IPS DF 6.9 (cell line): ENCODE data around the gene SLC39A7.

ENCODE experiments used
- DNase-seq: peaks from one replicate; pipeline ENCODE4 v3.0.0-alpha.2; 2013; ENCODE audit warnings: low read depth, low spot score
- H3K27ac ChIP-seq: one replicate; pipeline ENCODE4 v1.5.1; 2013; ENCODE audit warnings: low read length, control low read depth
- H3K27me3 ChIP-seq: 2 replicates; pipeline ENCODE4 v1.6.1; 2013; ENCODE audit warnings: mild to moderate bottlenecking, low read length; ENCODE audit not compliant: control insufficient read depth, insufficient read depth
- H3K36me3 ChIP-seq: 2 replicates; pipeline ENCODE4 v1.6.1; 2013; ENCODE audit warnings: low read length; ENCODE audit not compliant: control insufficient read depth, insufficient read depth
- H3K4me1 ChIP-seq: 2 replicates; pipeline ENCODE4 v1.6.1; 2013; ENCODE audit warnings: low read length; ENCODE audit not compliant: control insufficient read depth, insufficient read depth
- H3K4me3 ChIP-seq: 2 replicates; pipeline ENCODE4 v1.5.1; 2013; ENCODE audit warnings: mild to moderate bottlenecking, low read length
- H3K9me3 ChIP-seq: 2 replicates; pipeline ENCODE4 v1.6.1; 2013; ENCODE audit warnings: low read length, inconsistent platforms; ENCODE audit not compliant: control insufficient read depth, insufficient read depth
- WGBS: extraction: QIAGEN DNeasy Blood & Tissue Kit; methylation state at CpG from one replicate; pipeline ENCODE4 v1.1.7; 2013; ENCODE audit warnings: mixed read lengths, missing lambda C conversion rate; ENCODE audit not compliant: insufficient read length, insufficient coverage; 5-methylcytosine and 5-hydroxymethylcytosine counted together

Gene SLC39A7

DNA sequence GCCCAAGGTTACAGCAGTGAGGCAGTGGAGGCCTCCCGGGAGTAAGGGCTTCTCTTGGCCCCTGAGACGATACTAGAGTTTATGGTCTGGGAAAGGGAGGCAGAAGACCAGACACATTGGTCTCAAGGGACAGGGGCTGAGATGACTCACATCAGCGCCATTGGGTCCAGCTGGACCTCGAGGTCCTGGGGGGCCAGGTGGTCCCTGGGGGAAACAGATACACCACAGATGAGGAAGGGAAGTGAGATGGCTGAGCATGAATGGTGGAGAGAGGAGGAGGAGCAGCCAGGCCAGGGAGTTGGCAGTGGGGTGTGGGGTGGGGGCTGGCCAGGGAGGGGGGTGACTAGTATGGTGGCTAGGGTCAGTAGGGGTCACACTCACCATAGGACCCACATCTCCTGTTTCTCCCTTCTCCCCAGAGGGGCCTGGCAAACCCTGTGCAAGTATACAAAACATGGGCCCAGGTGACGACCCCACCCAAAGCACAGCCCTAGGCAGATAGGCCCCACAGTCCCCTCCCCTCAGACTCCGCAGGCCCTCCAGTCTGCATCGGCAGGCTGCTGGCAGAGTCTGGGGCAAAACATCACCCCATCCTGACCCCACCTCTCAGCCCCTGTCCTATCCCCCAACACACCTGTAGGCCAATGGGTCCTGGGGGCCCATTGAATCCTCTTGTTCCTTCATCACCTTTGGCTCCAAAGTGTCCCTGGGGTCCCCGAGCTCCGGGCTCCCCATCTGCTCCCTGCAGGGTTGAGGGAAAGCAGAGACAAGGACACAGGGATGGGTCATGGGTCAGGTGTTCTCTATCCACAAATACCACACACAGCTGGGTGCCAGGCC lies 30.3 kb upstream of the SLC39A7 start:
- no CpG with 5 or more reads among the region's 9 CpGs for WGBS
- Histone ChIP-seq H3K27ac (no peak overlapping the region), H3K9me3 (no peaks in the 10 kb centered on the region), H3K4me3 (no peak overlapping the region), H3K36me3 (no peaks in the 10 kb centered on the region), H3K27me3 (no peaks in the 10 kb centered on the region), H3K4me1 (no peaks in the 10 kb centered on the region; the same call in 1 of the 2 replicates)
- DNase-seq: no peak

DNA sequence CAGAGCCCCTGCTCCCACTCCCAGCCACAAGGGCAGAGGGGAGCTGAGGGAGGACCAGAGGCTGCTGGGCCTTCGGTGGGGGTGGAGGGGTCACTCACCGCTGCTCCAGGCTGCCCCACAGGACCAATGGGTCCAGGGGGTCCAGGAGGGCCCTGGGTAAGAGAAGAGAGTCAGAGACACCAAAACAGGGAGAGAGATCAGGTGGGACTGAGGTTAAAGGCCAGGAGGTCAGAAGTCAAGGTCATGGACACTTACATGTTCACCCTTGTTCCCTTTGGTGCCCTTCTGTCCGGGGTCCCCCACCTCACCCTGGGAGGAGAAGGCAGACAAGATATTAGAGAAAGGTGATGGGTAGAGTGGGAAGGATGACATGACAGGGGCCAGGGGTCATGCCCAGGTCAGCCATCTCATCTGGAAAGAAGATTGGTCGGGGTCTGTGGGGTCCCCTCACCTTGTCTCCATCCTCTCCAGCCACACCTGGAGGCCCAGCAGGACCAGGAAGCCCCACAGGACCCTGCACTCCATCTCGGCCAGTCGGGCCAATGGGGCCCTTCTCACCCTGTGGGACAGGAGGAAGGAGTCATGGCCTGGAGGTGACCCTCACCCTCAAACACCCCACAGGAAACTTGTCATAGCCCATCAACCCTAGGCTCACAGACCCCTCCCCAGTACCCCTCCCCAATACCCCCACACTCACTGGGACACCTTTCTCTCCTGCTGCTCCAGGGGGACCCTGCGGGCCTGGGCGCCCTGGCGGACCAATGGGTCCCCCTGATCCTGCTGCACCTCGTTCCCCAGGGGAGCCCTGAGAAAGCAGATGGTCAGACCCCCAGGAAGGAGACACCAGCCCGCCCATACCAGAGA lies 29.4 kb upstream of the SLC39A7 start:
- no peaks in the 10 kb centered on the region; the same call in 1 of the 2 replicates for H3K4me1 ChIP-seq
- no peaks in the 10 kb centered on the region for H3K27me3 ChIP-seq
- no peak for DNase-seq
- H3K36me3 ChIP-seq: no peaks in the 10 kb centered on the region
- no CpG with 5 or more reads among the region's 11 CpGs for WGBS
- H3K9me3 ChIP-seq: no peaks in the 10 kb centered on the region
- H3K4me3 ChIP-seq: no peak overlapping the region
- no peak overlapping the region for H3K27ac ChIP-seq

DNA sequence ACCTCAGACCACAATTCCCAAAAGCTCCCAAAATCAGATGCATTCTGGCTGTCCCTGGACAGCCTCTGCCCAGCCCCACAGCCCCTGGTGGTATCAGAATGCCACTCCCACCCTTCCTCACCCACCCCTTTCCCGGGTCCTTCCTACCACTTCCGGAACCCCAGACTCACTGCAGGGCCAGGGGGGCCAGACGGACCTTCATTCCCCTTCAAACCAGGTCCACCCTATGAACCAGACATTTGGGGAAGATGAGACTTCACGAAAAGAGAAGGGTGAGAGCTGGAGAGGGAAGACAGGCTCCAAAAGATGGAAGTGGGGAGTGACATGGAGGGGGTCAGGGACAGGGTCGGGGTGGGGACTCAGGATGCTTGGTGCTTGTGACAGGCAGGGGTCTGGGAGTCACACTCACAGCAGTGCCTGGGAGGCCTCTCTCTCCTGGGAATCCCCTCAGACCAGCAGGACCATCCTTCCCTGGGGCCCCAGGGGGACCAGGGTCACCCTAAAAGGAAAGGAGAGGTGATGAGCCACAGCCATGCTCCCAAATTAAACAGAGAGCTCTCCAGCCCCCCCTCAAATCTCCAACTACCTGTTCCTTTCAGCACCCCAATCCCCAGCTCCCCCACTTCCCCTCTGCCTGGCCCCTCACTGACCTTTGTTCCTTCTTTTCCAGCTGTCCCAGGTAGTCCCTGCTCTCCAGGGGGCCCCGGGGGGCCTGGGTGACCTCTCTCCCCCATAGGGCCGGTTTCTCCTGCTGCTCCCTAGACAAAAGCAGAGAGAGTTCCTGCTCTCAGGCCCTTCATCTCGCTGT lies 28.6 kb upstream of the SLC39A7 start:
- no peak overlapping the region for H3K27ac ChIP-seq
- H3K9me3 ChIP-seq: no peaks in the 10 kb centered on the region
- H3K4me1 ChIP-seq: no peaks in the 10 kb centered on the region; the same call in 1 of the 2 replicates
- no peak overlapping the region for H3K4me3 ChIP-seq
- no peaks in the 10 kb centered on the region for H3K27me3 ChIP-seq
- no CpG with 5 or more reads among the region's 8 CpGs for WGBS
- no peak for DNase-seq
- H3K36me3 ChIP-seq: no peaks in the 10 kb centered on the region

DNA sequence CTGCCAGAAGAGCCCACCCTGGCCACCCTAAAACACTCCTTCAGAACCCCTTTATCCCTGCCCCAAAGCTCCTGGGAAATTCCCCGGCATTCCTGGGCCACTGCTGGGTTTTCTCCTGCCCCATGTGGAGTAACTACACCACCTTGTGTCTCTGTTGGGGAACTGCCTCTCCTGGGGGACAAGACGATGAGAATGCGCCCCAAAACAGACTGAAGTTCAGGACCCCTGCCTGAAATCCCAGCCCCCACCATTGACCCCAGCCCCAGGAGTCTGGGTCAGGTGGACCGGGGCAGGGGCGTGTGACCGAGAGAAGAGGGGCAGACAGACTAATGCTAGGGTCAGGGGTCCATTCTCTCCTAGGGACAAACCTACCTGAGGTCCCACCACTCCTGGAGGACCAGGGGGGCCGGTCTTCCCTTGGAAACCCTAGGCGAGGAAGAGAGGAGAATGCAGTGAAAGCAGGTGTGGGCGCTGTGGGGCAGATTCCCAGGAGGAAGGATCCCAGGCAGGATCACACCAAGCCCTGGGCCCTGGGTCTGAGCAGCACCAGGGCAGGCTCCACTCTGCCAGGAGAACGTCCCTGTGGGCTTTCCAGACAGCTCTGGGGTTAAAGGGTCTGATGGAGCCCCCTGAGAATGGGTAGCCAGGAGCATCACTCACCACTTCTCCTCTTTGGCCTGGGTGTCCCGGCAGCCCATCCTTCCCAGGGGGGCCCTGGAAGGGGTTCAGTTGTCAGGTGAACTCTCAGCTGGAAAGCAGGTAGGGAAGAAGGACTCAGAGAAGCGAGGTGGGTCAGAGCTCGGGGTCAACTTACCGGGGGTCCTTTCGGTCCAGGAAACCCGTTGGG lies 27.8 kb upstream of the SLC39A7 start:
- H3K27ac ChIP-seq: no peak overlapping the region
- no CpG with 5 or more reads among the region's 16 CpGs for WGBS
- H3K4me1 ChIP-seq: no peaks in the 10 kb centered on the region; the same call in 1 of the 2 replicates
- no peaks in the 10 kb centered on the region for H3K9me3 ChIP-seq
- H3K27me3 ChIP-seq: no peaks in the 10 kb centered on the region
- no peaks in the 10 kb centered on the region for H3K36me3 ChIP-seq
- no peak for DNase-seq
- no peak overlapping the region for H3K4me3 ChIP-seq

DNA sequence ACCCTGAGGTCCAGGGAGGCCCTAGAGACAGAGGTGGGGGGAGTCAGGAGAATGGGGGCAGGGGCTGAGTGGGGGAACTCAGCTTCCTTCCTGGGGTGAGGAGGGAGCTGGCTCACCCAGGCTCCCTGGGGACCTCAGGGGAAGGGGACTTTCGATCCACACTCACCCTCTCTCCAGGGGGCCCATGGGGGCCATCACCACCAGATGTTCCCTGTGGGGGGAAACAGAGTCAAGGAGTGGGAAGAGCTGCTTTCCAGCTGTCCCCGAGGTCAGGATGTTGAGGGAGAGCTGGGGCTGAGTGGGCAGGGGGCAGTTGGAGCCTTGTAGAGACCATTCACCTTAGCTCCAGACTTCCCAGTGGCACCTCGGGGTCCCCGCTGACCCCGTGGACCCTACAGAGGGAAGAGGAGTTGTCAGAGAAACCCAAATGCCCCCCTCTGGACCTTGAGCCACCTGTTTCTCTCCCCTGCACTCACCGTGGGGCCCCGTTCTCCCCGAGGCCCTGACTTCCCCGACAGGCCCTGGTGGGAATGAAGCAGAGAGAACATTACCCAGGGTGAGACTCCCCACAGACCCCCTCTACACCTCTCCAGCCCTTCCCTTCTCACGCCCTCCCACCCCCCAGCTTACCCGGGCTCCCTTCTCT lies 27.0 kb upstream of the SLC39A7 start:
- Histone ChIP-seq H3K4me3 (no peak overlapping the region), H3K36me3 (no peaks in the 10 kb centered on the region), H3K4me1 (no peaks in the 10 kb centered on the region; the same call in 1 of the 2 replicates), H3K27ac (no peak overlapping the region), H3K27me3 (no peaks in the 10 kb centered on the region), H3K9me3 (no peaks in the 10 kb centered on the region)
- WGBS: no CpG with 5 or more reads among the region's 11 CpGs
- DNase-seq: no peak

DNA sequence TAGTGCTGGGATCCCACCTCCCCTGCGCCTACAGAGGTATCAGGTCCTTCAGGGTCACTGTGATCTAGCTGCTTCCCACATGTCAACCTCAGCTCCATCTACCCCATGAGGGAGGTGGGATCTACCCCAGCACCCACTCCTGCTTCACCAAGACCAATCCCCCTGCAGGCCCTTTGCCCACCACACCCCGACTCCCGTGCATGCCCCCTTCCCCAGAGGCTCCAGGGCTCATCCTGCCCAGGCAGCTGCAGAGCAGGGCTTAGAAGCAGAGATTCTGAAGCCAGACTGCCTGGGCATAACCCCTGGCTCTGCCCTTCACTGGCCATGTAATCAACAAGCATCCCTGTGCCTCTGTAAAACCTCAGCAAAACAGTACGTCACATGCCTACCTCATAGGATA lies 25.9 kb upstream of the SLC39A7 start:
- no peak overlapping the region for H3K27ac ChIP-seq
- H3K9me3 ChIP-seq: no peaks in the 10 kb centered on the region
- no peak for DNase-seq
- no peak overlapping the region for H3K4me3 ChIP-seq
- no peaks in the 10 kb centered on the region for H3K27me3 ChIP-seq
- WGBS: no CpG with 5 or more reads among the region's 4 CpGs
- no peaks in the 10 kb centered on the region for H3K36me3 ChIP-seq
- no peaks in the 10 kb centered on the region; the same call in 1 of the 2 replicates for H3K4me1 ChIP-seq

DNA sequence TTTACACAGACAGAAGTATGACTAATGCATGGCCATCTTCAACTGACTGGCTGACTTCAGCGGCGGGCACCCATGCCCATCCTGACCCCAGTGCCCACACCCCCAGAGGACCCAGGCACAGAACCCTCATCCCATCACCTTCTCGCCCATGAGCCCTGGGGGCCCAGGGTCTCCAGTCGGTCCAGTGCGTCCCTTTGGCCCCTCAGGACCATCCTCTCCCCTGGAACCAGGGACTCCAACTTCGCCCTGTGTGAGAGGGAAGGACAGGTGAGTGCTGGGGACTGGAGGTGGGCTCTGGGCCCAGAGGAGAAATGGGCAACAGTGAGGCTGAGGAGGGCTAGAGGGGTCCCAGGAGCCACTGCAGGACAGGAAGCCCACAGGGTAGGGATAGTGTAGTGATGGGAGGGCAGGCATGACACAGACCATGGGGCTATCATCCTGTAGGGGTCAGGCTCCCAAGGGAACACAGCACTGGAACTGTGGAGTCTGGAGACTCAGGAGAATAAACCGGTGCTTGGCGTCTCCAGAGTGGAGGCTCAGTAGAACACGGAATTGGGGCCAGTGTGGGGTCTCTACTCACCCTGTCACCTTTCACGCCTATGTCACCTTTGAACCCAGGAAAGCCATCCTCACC lies 25.1 kb upstream of the SLC39A7 start:
- Histone ChIP-seq H3K27ac (no peak overlapping the region), H3K9me3 (no peaks in the 10 kb centered on the region)
- WGBS: no CpG with 5 or more reads among the region's 10 CpGs

DNA sequence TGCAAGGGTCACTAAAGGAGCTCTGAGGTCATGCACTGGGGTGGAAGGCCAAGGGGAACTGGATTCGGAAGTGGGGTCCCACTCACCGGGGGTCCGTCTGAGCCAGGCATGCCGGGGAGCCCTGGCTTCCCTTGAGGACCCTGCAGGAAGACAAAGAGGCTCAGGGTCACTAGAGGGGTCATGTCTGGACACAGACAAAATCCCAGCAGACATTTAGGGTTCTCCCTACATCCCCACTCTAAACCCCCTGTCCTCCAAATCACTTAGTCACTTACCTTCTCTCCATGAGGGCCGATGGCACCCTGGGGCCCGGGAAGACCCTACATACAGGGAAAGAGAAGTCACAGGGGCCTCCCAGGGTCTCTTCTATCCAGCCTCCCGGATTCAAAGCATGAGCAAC lies 23.8 kb upstream of the SLC39A7 start:
- H3K27ac ChIP-seq: no peak overlapping the region
- H3K9me3 ChIP-seq: no peaks in the 10 kb centered on the region
- no CpG with 5 or more reads among the region's 7 CpGs for WGBS
- H3K27me3 ChIP-seq: no peaks in the 10 kb centered on the region
- no peak overlapping the region for H3K4me3 ChIP-seq
- H3K36me3 ChIP-seq: no peaks in the 10 kb centered on the region
- DNase-seq: no peak
- no peaks in the 10 kb centered on the region; the same call in 1 of the 2 replicates for H3K4me1 ChIP-seq

More for the DNA sequence above, 25.1 kb upstream of the SLC39A7 start:
- Histone ChIP-seq H3K4me1 (no peaks in the 10 kb centered on the region; the same call in 1 of the 2 replicates), H3K36me3 (no peaks in the 10 kb centered on the region), H3K4me3 (no peak overlapping the region), H3K27me3 (no peaks in the 10 kb centered on the region)
- no peak for DNase-seq
